SH-SY5Y (cell line): Measurements from ENCODE around the gene LRMDA.

Source experiments
- GATA2 ChIP-seq: IDR thresholded peaks from 2 replicates; pipeline ENCODE4 v1.6.1; 2011; ENCODE audit warnings: mild to moderate bottlenecking, low read depth, low read length
- GATA3 ChIP-seq: IDR thresholded peaks from 2 replicates; pipeline ENCODE4 v1.6.1; 2011; ENCODE audit warnings: low read depth, mild to moderate bottlenecking, low read length, moderate library complexity

Gene LRMDA

DNA sequence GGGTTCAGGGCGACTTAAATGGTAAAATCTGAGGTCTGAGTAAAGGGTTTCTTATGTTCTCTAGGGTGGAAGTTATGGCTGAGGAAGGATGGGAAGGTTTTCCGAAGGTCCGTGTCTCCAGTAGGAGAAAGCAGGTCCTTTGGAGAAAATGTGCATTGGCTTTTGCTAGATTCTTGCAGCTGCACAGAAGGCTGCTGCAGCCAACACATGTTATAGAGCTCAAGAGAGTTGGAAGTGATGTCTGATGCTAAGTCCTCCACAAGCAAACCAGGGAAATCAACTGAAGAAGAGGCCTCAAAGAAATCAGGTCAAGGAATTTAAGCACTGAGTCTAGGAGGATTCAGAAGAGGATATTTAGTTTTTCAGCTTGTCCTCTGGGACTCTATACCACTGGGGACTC lies 404.6 kb downstream of the LRMDA start:
- TF ChIP-seq GATA2 = no peak
- no peak for TF ChIP-seq GATA3

DNA sequence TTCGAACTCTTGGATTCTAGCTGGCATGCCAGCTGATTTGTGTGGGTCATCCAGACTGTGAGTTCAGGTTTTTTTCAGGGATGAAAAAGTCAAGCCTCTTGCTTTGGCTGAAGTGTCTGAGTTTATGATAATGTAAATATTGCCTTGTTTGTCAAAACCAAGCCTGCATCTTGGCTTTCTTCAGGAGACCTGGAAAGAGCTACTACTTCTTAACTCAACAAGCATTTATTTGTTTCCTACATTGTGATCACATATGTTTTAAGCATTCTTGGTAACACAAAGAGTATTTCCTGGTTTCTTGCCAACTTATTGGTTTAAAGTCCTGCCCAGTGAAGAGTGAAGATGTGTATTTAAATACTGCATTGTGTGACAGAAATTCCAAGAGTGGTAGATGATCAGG lies 407.1 kb downstream of the LRMDA start:
- TF ChIP-seq GATA2 (no peak), GATA3 (no peak)

DNA sequence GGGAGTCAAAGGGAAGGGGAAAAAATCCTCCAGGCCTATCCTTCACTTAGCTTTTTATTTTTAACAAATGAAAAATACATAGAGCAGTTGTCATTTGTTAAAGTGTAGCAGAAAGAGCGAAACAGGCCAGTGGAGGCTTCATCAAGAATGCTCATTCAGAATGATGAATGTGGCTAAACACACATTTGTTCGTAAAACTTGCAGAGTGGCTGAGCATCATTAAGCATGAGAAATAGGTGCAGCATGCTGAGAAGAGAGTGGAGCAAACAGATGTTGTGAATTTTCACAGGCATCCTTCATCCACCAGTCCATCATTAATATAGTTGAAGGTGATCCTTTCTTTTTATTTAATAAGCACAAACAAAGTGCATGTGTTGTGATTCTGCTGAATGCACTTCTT lies 407.6 kb downstream of the LRMDA start:
- TF ChIP-seq GATA2 (no peak), GATA3 (no peak)

DNA sequence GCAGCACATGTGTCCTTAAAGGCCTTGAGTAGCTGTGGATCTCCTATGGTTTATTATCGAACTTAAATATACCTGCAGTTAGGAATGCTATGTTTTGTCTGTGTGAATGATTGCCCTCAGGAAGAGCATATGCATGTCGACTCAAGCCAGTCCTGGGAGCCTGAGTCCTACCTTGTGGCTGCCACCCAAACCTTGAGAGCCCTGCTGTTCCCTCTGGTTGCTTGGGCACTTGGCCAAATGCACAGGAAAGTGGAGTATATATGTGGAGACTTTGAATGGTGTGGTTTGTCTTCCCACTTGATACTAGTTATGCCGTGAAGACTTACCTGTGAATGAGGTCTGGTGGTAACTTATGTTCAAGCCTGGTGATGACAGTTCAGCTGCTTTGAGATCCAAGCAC lies 409.8 kb downstream of the LRMDA start:
- TF ChIP-seq GATA3 (no peak), GATA2 (no peak)

DNA sequence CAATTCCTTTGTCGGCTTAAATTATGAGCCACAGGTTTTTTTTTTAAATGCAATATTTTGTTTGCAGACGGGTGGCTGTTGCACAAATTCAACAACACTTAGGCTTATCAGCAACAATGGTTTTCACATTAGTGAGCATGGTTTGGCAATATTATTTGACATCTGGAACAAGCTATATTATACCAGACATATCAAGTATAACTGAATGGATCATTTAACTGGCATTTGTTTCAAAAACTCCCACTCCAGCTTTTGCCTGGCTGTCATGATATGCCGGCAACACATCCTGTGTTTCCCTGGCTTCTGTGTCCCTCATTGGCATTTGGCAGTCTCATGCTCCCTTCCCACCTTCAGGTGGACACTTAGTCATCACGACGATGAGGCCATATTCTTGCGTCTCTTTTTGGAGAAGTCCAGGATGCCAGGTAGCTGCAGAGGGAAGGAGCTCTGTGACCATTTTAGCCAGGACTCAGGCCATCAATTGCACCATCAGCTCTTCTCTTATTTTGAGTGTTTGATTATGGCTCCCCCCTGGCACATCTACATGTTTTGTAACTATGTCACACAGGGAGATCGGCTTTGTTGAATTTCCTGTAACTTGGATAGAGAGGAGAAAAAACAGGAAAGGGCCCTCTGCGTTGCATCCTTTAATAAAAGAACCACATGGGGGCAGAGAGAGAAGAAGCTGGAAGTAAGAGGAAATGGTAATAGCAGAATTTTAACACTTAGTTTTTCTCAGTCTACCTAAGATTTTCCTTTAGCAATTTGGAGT lies 413.9 kb downstream of the LRMDA start:
- TF ChIP-seq GATA2 (no peak), GATA3 (no peak)

DNA sequence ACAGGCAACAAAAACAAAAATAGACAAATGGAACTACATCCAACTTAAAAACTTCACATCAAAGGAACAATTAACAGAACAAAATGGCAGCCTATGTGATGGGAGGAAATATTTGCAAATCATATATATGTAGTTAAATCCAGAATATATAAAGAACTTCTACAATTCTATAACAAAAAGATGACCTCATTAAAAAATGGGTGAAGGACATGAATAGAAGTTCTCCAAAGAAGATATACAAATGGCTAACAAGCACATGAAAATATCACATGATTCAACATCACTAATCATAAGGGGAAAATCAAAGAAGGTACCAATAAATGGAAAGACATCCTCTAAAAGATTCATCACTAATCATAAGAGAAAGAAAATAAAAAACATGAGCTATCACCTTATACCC lies 416.1 kb downstream of the LRMDA start:
- TF ChIP-seq GATA3 = no peak
- no peak for TF ChIP-seq GATA2

DNA sequence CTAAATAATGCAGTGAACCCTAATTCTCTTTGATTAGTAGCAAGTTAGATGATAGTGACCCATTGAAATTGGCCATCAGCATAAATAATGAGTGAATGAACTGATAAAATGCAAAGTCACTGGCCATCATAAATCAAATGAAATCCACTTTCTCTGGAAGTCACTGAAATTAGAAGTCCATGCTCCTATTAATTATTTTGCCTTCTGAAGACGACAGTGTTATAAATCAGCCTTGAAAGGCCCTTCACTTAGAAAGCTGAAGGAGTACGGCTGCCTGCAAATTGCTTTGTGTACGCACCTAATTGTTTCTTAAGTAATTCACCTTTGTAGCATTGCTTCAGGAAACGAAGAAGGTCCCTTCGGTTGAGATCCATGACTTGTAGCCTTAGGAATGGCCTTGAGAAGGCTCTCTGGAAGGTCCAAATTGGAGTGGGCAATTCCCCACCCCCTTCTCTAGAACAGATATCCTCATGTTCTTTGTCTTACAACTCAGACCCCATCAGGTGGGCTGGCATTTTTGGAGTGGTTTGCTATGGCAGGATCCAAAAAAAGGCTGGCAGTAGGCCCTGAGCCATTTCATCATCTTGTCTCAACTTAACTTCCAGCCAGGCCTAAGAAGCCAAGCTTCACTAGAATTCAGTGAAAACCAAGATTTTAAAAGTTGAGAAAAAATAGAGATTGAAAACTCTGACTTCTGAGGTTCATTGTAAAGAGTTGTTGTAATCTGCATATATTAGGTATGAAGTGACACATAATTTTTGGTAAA lies 420.3 kb downstream of the LRMDA start:
- TF ChIP-seq GATA3 (no peak), GATA2 (no peak)

DNA sequence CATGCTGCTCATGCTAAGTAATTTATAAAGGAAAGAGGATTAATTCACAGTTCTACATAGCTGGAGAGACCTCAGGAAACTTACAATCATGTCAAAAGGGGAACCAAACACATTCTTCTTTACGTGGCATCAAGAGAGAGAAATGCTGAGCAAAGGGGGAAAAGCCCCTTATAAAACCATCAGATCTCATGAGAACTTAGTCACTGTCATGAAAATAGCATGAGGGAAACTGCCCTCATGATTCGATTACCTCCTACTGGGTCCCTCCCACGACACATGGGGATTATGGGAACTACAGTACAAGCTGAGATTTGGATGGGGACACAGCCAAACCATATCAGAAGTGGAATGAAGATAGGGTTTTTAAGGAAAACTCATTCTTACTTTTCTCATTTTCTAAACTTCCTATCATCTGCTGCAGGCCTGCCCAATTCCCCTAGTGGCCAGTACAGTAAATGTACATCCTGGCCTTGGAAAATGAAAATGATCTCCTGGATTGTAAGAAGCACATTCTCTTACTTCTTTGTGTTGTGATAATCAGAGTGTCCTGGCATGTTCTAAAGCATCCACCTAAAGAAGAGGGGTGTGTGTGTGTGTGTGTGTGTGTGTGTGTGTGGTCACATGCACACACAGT lies 421.5 kb downstream of the LRMDA start:
- TF ChIP-seq GATA3 = no peak
- TF ChIP-seq GATA2 = no peak

DNA sequence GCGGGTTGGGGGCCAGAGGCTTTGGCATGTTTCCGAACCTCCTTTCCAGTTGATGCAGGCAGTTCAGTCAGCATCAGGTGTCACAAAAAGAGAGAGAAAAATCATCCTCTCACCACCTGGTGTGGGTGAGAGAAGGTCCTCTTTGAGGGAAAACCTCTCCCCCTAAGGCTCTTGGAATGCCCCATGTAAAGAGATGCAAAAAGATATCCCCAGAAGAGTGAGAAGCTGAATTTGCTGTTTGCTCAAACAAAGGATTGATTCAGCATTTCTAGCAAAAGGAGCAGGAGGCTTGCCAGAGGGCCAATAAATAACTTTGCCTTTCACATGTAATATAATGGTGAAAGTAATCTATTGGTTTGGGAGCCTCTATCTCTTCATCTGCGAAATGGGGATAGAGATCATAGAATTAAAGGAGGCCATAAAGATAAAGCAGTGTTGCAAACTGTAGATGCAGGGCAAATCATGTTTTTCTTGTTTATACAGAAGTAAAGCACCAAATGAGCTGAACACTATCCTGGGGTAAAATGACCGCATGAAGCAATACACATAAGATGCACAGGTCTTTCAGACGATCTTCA lies 425.9 kb downstream of the LRMDA start:
- TF ChIP-seq GATA2 = no peak
- no peak for TF ChIP-seq GATA3

DNA sequence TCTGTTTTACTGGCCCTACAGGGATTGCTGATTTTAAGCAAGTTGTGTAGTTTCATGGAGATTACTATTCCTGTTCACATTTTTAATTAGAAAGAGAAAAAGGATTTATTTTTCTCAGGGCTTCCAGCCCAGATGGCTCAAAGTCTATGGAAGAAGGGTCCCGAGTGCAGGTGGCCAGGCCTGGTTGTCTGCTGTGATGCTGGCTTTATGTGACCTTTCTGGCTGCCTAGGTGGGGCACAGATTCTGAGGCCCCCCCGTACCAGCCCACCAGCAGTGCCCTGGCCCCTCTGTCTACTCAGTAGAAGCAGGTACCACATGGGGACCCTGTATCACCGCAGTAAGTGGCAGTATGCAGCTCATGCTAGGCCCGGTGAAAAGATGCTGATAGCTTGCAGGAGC lies 426.5 kb downstream of the LRMDA start:
- TF ChIP-seq GATA3 (no peak), GATA2 (no peak)

DNA sequence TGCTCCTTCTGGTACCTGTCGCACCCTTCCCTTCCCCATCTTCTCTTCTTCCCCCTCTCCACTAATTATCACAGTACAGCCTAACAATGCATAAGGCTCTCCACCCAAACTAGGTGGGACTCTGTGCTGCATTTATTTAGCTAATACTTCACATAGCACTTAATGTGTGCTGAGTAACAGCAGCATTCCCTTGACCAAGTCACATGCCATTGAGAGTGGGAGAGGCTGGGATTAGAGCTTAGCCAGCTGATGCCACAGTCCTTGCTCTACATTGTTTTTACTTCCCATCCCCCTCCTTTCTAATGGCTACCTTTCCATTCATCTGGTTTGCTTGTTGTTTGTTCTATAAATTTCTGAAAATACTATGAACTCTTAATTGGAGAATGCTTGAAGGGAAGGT lies 426.9 kb downstream of the LRMDA start:
- no peak for TF ChIP-seq GATA3

DNA sequence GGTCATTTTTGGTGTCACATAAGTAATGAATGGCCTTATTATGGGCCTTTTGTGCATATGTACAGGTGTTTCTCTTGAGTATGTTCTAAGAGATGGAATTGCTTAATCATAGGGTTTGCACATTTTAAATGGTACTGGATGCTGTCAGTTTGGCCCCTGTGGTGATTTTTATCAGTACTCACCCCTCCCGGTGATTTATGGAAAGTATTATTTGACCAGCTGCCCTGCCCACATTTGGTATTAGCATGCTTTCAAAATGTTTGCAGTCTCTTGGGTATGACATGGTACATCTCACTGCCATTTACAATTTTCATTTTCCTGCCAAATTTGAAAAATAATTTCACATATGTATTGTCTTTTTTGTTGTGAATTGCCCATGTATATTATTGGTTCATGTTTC lies 427.7 kb downstream of the LRMDA start:
- TF ChIP-seq GATA2 (no peak), GATA3 (no peak)

DNA sequence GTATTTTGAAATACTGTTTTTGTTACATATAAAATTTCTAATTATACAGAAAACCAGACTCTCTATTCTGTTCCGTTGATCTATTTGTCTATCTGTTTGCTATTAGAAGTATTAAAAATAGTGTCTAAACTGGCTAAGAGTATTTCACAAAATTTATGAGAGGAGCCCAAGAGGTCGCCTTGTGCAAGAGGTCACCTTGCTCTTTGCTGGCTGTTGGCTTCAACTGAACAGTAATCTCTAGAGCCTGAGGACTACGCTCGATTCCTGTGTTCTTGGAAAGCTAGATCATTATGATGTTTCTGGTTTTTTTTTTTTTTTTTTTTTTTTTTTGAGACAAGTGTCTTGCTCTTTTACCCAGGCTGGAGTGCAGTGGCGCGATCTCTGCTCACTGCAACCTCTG lies 428.6 kb downstream of the LRMDA start:
- no peak for TF ChIP-seq GATA2
- no peak for TF ChIP-seq GATA3

DNA sequence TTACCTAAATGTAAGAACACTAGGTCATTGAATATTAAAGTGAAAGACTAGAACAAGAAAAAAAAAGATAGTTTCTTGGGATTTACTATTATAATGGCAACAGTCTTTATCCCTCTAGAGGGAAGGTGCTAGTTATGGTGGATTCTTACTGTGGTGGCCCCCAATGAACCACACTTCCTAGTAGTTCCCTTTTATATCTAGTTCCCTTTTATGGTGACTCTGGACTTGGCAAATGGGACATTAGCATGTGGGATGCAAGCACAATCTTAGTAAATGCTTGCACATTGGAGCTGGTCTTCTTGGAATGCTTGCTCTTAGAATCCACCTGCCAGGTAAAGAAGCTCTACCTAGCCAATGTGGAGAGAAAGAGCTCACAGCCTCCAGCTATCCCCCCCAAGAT lies 430.2 kb downstream of the LRMDA start:
- TF ChIP-seq GATA2 = no peak
- no peak for TF ChIP-seq GATA3
